Stimulated activated CD4-positive, alpha-beta T cell treated with anti-CD3 and anti-CD28 coated beads, Interleukin-4, amount 100 ng/mL, for 48 hours (primary cell): Measurements from ENCODE around the gene SPAG16.
"Not testable (repeated sequence)": the region's sequence is repeated elsewhere in the genome, so short reads cannot be mapped to it uniquely, and the experiment has no call there.

Experiments
- DNase-seq, 2 donors: peaks; one replicate each; pipeline ENCODE4 v3.0.0-alpha.2; 2020; ENCODE audit warnings: low read depth in 2 of 2

The SPAG16 gene

GRCh38 chr2:213696442-213696841 lies 412.2 kb downstream of the SPAG16 start:
- no peak for DNase-seq

DNA sequence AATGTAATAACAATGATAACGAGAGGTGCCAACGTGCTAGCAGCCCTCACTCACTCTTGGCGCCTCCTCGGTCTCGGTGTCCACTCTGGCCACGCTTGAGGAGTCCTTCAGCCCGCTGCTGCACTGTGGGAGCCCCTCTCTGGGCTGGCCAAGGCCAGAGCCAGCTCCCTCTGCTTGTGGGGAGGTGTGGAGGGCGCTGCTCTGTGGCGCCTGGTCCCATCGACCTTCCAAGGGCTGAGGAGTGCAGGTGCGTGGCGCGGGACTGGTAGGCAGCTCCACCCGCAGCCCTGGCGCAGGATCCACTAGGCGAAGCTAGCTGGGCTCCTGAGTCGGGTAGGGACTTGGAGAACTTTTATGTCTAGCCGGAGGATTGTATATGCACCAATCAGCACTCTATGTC lies 417.1 kb downstream of the SPAG16 start:
- DNase-seq = not testable (repeated sequence)

GRCh38 chr2:213703406-213704098 lies 419.3 kb downstream of the SPAG16 start:
- DNase-seq = no peak

DNA sequence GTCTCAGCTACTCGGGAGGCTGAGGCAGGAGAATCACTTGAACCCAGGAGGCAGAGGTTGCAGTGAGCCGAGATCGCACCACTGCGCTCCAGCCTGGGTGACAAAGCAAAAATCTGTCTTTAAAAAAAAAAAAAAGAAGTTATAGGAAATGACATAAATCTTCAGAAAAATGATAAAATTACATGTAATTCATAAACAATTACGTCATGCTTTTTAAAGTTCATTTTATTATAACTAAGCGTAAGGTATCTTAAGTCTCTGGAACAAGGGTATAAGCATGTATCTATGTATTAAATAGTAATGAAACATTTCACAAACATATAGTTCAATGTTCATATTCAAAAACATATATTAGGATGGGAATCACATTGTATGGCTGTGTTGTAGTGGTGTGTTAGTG lies 425.9 kb downstream of the SPAG16 start:
- DNase-seq = no peak

DNA sequence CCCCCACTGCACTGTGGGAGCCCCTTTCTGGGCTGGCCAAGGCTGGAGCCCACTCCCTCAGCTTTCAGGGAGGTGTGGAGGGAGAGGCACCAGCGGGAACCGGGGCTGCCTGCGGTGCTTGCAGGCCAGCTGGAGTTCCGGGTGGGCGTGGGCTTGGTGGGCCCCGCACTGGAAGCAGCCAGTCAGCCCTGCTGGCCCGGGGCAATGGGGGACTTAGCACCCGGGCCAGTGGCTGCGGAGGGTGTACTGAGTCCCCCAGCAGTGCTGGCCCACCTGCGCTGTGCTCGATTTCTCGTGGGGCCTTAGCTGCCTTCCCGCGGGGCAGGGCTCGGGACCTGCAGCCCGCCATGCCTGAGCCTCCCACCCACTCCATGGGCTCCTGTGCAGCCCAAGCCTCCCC lies 434.1 kb downstream of the SPAG16 start:
- not testable (repeated sequence) for DNase-seq

DNA sequence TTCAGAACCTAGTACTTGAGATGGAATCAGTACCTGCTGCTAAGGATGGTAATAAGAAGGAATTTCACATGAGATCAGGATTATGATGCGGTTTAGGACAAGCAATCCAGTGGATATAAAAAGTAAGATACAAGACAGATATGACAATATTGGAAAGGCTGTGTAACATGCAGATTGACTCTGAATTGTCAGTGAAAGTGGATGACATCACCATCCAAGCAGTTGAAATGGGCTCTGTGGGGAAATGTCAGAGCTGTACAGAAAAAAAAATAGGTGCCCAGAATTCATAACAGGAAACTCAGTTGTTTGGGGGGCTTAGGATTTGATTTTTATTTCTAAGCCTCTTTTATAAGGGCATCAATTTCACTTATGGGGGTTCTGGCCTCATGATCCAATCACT lies 438.3 kb downstream of the SPAG16 start:
- DNase-seq = no peak

GRCh38 chr2:213723041-213723560 lies 438.8 kb downstream of the SPAG16 start:
- no peak for DNase-seq

GRCh38 chr2:213723707-213724106 lies 439.4 kb downstream of the SPAG16 start:
- no peak for DNase-seq

DNA sequence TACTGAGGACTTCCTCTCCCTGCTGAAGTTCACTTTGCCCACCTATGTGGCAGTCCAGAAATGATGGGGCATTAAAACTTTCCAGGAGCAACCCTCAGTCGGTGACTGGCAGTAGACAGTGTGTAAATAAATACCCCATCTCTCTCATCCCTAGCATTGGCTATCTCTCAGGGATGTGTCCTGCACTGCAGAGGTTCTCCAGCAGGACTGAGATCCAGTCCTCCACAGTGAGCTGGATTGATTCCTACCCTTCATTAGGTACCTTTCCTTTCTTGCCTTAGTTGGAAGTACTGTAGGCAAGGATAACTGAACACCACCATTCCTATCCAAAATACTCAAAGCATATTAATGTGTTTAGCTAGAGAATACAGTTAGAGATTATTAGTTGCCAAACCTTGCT lies 441.8 kb downstream of the SPAG16 start:
- DNase-seq = no peak

GRCh38 chr2:213733893-213734292 lies 449.6 kb downstream of the SPAG16 start:
- no peak for DNase-seq

GRCh38 chr2:213740453-213740852 lies 456.2 kb downstream of the SPAG16 start:
- no peak for DNase-seq

GRCh38 chr2:213751446-213751845 lies 467.2 kb downstream of the SPAG16 start:
- no peak for DNase-seq

DNA sequence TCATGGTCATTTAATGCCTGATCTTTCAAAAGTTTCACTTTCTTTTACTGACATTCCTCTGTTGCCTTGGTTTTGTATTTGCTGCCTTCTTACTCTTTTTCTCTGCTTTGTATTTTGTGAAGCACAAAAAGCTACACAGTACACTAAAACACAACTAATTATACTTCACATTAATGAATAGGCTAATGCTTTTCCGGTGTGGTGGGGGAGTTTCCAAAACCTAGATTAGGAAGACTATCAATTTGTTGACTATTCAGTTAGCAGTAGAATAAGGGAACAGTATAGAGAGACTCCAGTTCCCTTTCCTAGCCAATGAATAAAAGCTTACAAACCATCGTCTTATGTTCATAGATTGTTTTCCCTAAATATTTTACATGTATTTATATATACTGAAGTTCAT lies 468.3 kb downstream of the SPAG16 start:
- DNase-seq = no peak

GRCh38 chr2:213757525-213757924 lies 473.3 kb downstream of the SPAG16 start:
- DNase-seq = no peak

GRCh38 chr2:213763354-213763753 lies 479.1 kb downstream of the SPAG16 start:
- DNase-seq = no peak

GRCh38 chr2:213763963-213764362 lies 479.7 kb downstream of the SPAG16 start:
- DNase-seq = no peak

DNA sequence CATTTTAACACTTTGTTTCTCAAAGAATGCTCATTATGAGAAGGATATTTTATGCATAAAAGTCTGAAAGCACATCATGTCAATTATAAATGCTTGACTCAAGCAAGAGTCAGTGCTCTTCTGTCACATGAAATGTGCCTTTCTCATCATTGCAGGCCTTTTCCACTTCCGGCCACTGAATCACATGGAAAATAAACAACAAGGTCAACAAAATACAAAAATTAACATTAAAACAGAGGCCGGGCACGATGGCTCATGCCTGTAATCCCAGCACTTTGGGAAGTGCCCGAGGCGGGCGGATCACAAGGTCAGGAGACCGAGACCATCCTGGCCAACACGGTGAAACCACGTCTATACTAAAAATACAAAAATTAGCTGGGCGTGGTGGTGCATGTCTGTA lies 480.6 kb downstream of the SPAG16 start:
- no peak for DNase-seq

GRCh38 chr2:213766062-213766461 lies 481.8 kb downstream of the SPAG16 start:
- no peak for DNase-seq

DNA sequence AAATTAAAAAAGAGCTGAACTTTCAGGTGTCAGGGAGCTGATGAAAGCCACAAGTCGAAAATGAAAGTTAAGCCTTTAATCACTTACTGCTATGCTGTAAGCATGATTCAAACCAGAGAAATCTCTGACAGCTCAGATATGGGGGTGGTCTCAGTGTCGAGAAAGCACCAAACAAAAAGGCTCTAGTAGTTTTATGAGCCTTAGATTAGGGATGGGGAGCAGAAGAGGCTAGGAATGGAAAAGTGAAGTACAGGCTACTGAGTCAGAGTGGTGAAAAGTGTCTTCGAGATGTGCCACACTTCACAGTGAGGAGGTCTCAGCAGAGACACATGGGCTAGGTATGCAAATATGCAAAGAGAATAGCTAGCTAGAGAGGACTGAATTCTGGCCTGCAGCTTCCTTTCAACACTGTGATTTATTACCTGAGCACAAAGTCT lies 482.2 kb downstream of the SPAG16 start:
- no peak for DNase-seq

DNA sequence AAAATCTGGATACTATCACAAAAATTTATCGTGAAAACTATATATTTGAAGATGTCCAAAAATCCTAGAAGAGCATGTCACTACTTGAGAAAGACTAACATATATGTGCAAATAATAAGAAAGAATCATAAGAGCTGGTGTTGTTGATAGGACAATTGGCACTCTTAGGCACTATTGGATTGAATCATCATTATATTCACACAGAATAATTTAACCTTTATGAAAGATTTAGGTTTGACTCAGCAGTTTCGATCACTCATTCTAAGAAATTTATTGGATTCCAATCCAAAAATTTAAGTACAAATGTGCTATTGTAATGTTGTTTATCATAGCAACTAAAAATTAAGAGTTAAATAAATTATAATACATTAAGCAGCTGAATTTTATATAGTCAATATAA lies 503.6 kb downstream of the SPAG16 start:
- DNase-seq = no peak

- no peak for DNase-seq
Measured at GRCh38 chr2:213789940-213790339, 505.7 kb downstream of the SPAG16 start.

- DNase-seq = no peak
Measured at GRCh38 chr2:213792045-213792444, 507.8 kb downstream of the SPAG16 start.

DNA sequence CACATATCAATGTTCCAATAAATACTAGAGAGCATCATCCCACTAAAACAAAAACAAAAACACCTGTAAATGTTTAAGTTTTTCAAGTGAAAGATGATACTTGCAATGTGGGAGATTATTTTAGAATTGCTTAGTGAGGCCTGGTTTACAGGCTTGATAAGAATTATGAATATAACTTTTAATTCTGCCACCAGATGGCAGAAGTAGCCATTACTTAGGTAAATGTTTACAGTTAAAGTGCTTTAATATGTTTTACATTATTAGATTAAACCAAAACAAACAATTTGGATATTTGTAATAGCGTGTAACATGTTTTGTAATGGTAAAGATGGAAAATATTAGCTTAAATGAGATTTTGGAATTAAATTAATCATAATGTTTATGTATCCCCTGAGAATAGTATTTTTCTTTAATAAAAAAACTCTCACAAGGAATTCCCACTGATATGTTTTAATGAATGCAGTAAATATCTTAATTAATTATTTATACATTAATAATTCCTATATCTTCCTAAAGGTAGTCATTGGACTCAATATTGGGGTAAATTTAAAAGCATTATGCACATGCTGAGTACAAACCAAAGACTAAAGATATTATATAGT lies 522.0 kb downstream of the SPAG16 start:
- DNase-seq = no peak

- DNase-seq = no peak
Measured at GRCh38 chr2:213816583-213816982, 532.3 kb downstream of the SPAG16 start.
